ENCODE data around the gene CPNE6. TPM values are rescaled to one million over a fixed set of nuclear protein-coding genes. Genes with fewer than 3 reads are reported as not detected.

CPNE6 gene
- polyA plus RNA-seq, 3 donors: not detected

DNA sequence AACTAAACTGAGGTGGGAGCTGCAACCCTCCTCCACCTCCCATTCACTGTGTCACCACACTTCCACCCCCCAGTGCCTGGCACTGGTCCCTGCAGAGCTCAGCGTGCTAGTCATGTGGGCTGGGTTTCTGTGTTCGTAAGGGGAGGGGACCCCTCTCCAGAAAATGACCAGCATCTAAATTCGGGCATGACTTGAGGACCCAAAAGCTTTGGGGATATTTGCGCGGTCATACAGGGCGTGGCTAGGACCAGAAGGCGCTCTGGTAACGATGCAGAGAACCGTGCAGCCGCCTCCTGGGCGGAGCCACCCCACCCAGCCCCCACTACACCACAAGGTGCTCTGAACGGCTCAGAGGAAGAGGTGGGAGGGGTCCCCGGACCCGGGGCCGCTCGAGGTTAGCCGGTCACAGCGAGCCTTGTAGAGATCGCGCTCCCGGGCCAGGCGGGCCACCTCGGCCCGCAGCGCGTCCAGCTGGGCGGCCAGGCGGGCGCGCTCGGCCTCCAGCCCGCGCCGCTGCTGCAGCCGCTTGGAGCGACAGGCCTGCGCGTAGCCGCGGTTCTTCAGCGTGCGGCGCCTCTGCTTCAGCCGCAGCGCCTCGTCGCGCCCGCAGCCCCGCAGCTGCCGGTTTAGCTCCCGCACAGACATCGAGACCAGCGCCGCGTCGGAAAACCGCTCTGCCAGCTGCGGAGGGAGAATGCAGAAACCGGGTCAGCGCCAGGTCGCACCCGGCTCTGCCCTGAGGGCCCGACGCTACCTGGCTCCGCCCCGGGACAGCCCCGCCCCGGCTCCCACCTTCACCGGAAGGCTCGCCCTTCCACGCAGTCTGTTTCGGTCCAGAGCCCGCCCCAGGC lies 9.8 kb downstream of the CPNE6 start:
- Mint-ChIP-seq H3K9me3 (peaks cover 0 to 23% (median 2%) of the 10 kb centered on the region in 7 donors), H3K27me3 (ENCODE audit: low read depth in 3 of 3) (peaks cover 45 to 48% (median 46%) of the 10 kb centered on the region in 3 donors), H3K4me3 (peak overlapping the region; percentile 75 to 88), H3K4me1 (peaks cover 14% of the 10 kb centered on the region), H3K36me3 (peaks cover 4 to 11% of the 10 kb centered on the region in 2 donors), H3K27ac (no peak overlapping the region)
- Histone ChIP-seq H3K36me3 (replicated peaks in 1 of 2; ENCODE audit: control insufficient read depth in 1 of 2, insufficient read depth in 2 of 2, low read length in 2 of 2) (no peaks in the 10 kb centered on the region), H3K79me2 (ENCODE audit: insufficient read depth, low read length) (no peaks in the 10 kb centered on the region), H3K27me3 (ENCODE audit: control insufficient read depth in 2 of 2, insufficient read depth in 2 of 2, low read length in 2 of 2) (peaks cover 21 to 44% of the 10 kb centered on the region in 2 donors), H3K4me3 (replicated peaks in 1 of 3; ENCODE audit: low read depth in 2 of 3, low read length in 3 of 3) (peak overlapping the region; percentile 30 to 76 (median 39)), H3K9ac (ENCODE audit: insufficient read depth, low read length, poor library complexity, severe bottlenecking) (peak overlapping the region; percentile 53), H3K4me2 (replicated peaks; ENCODE audit: extremely low read depth, low read length, poor library complexity, severe bottlenecking) (peak overlapping the region; percentile 89), H3K4me1 (ENCODE audit: control insufficient read depth in 1 of 2, insufficient read depth in 2 of 2, low read length in 2 of 2) (peaks cover 12 to 18% of the 10 kb centered on the region in 2 donors), H3K27ac (ENCODE audit: low read depth in 1 of 2, low read length in 2 of 2) (no peak overlapping the region), H3K9me3 (replicated peaks in 1 of 2; ENCODE audit: control insufficient read depth in 1 of 2, insufficient read depth in 1 of 2, low read length in 2 of 2) (no peaks in the 10 kb centered on the region), H4K20me1 (ENCODE audit: insufficient read depth, low read length) (no peaks in the 10 kb centered on the region), H2AFZ (ENCODE audit: insufficient read depth, low read depth, low read length, poor library complexity, severe bottlenecking) (peak overlapping the region; percentile 84)
- under 1% methylated on average over 62 of the region's 74 CpGs for WGBS (ENCODE audit: insufficient coverage)
- TF ChIP-seq, protein P1, sequence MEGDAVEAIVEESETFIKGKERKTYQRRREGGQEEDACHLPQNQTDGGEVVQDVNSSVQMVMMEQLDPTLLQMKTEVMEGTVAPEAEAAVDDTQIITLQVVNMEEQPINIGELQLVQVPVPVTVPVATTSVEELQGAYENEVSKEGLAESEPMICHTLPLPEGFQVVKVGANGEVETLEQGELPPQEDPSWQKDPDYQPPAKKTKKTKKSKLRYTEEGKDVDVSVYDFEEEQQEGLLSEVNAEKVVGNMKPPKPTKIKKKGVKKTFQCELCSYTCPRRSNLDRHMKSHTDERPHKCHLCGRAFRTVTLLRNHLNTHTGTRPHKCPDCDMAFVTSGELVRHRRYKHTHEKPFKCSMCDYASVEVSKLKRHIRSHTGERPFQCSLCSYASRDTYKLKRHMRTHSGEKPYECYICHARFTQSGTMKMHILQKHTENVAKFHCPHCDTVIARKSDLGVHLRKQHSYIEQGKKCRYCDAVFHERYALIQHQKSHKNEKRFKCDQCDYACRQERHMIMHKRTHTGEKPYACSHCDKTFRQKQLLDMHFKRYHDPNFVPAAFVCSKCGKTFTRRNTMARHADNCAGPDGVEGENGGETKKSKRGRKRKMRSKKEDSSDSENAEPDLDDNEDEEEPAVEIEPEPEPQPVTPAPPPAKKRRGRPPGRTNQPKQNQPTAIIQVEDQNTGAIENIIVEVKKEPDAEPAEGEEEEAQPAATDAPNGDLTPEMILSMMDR (IDR thresholded peaks at IDR 0.05): no peak
- intact Hi-C loops (cut with micrococcal nuclease): no loop called here
- no peak for DNase-seq

DNA sequence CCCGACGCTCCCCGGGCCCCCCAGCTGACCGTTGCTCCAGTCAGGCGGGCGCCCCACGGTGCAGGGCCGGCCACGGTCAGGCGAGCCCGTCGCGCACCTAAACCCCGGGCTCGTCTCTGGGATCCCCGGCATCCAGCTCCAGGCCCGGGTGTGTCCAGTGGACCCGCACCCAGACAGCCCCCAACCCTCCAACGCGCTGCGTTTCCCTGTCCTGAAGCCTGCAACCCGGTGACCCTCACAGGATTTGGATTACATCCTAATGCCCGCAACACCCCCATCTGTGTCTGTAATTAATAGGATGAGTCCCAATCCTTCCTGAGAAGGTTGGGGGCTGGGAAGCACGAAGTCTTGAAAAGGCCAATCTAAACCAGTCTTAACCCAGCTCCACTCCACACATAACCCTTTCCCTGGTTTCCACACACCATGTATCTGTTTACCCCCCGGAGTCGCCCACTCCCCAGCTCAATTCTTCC lies 10.4 kb downstream of the CPNE6 start:
- H3K9me3 ChIP-seq (replicated peaks in 1 of 2; ENCODE audit: control insufficient read depth in 1 of 2, insufficient read depth in 1 of 2, low read length in 2 of 2): no peaks in the 10 kb centered on the region
- H3K27ac ChIP-seq (ENCODE audit: low read depth in 1 of 2, low read length in 2 of 2): no peak overlapping the region
- Mint-ChIP-seq H3K27ac (peak overlapping the region in 1 of 7 donors; percentile 20), H3K4me1 (peaks cover 14% of the 10 kb centered on the region), H3K9me3 (peaks cover 0 to 23% (median 2%) of the 10 kb centered on the region in 7 donors), H3K4me3 (peak overlapping the region; percentile 74 to 88), H3K36me3 (peaks cover 4 to 11% of the 10 kb centered on the region in 2 donors), H3K27me3 (ENCODE audit: low read depth in 3 of 3) (peaks cover 46 to 48% (median 47%) of the 10 kb centered on the region in 3 donors)
- H3K9ac ChIP-seq (ENCODE audit: insufficient read depth, low read length, poor library complexity, severe bottlenecking): no peak overlapping the region
- peak overlapping the region; percentile 89 for H3K4me2 ChIP-seq (replicated peaks; ENCODE audit: extremely low read depth, low read length, poor library complexity, severe bottlenecking)
- H3K4me3 ChIP-seq (replicated peaks in 1 of 3; ENCODE audit: low read depth in 2 of 3, low read length in 3 of 3): peak overlapping the region in 1 of 3 experiments; percentile 76
- H3K4me1 ChIP-seq (ENCODE audit: control insufficient read depth in 1 of 2, insufficient read depth in 2 of 2, low read length in 2 of 2): peaks cover 12 to 18% of the 10 kb centered on the region in 2 donors
- no peak for DNase-seq
- 12% methylated on average over 19 of the region's 26 CpGs for WGBS (ENCODE audit: insufficient coverage)
- H3K36me3 ChIP-seq (replicated peaks in 1 of 2; ENCODE audit: control insufficient read depth in 1 of 2, insufficient read depth in 2 of 2, low read length in 2 of 2): no peaks in the 10 kb centered on the region
- peak overlapping the region; percentile 84 for H2AFZ ChIP-seq (ENCODE audit: insufficient read depth, low read depth, low read length, poor library complexity, severe bottlenecking)
- no peaks in the 10 kb centered on the region for H3K79me2 ChIP-seq (ENCODE audit: insufficient read depth, low read length)
- H4K20me1 ChIP-seq (ENCODE audit: insufficient read depth, low read length): no peaks in the 10 kb centered on the region
- intact Hi-C loops (cut with micrococcal nuclease): no loop called here
- TF ChIP-seq, protein P1 (IDR thresholded peaks at IDR 0.05): no peak
- H3K27me3 ChIP-seq (ENCODE audit: control insufficient read depth in 2 of 2, insufficient read depth in 2 of 2, low read length in 2 of 2): peaks cover 21 to 44% of the 10 kb centered on the region in 2 donors
